Measurements from ENCODE around the gene CARNS1.
"Not testable (repeated sequence)": the region's sequence is repeated elsewhere in the genome, so short reads cannot be mapped to it uniquely, and the experiment has no call there.

Gene CARNS1

GRCh38 chr11:67465530-67465929 lies 50.1 kb downstream of the CARNS1 start:
- not testable (repeated sequence) for DNase-seq (ENCODE audit: low spot score in 2 of 2); H3K9me3 Mint-ChIP-seq; ATAC-seq
- H3K4me1 Mint-ChIP-seq = peaks cover 36% of the 10 kb centered on the region
- H3K27ac Mint-ChIP-seq = peak overlapping the region; percentile 94
- H3K4me3 Mint-ChIP-seq = peak overlapping the region; percentile 84
- peaks cover 10% of the 10 kb centered on the region for H3K36me3 Mint-ChIP-seq

GRCh38 chr11:67466367-67466766 lies 50.9 kb downstream of the CARNS1 start:
- no peaks in the 10 kb centered on the region for H3K9me3 Mint-ChIP-seq
- peak overlapping the region; percentile 91 for H3K4me3 Mint-ChIP-seq
- H3K27ac Mint-ChIP-seq = peak overlapping the region; percentile 91
- ATAC-seq = no peak
- H3K36me3 Mint-ChIP-seq = peaks cover 10% of the 10 kb centered on the region
- H3K4me1 Mint-ChIP-seq = peaks cover 38% of the 10 kb centered on the region
- no peak for DNase-seq (ENCODE audit: low spot score in 2 of 2)

GRCh38 chr11:67466962-67467771 lies 51.7 kb downstream of the CARNS1 start:
- peaks cover 10% of the 10 kb centered on the region for H3K36me3 Mint-ChIP-seq
- no peak for ATAC-seq
- peak overlapping the region; percentile 91 for H3K27ac Mint-ChIP-seq
- peaks cover 41% of the 10 kb centered on the region for H3K4me1 Mint-ChIP-seq
- H3K9me3 Mint-ChIP-seq = no peaks in the 10 kb centered on the region
- DNase-seq (ENCODE audit: low spot score in 2 of 2) = no peak
- peak overlapping the region; percentile 91 for H3K4me3 Mint-ChIP-seq

- Mint-ChIP-seq H3K4me1 (peaks cover 41% of the 10 kb centered on the region), H3K9me3 (no peaks in the 10 kb centered on the region), H3K27ac (peak overlapping the region; percentile 91), H3K4me3 (peak overlapping the region; percentile 91), H3K36me3 (peaks cover 10% of the 10 kb centered on the region)
- ATAC-seq = no peak
- DNase-seq (ENCODE audit: low spot score in 2 of 2) = no peak
Observed at GRCh38 chr11:67468056-67468455, 52.6 kb downstream of the CARNS1 start.

- Mint-ChIP-seq H3K27ac (peak overlapping the region; percentile 91), H3K4me1 (peaks cover 41% of the 10 kb centered on the region), H3K4me3 (peak overlapping the region; percentile 91), H3K36me3 (peaks cover 10% of the 10 kb centered on the region), H3K9me3 (no peaks in the 10 kb centered on the region)
- ATAC-seq = peak; percentile 0
- DNase-seq (ENCODE audit: low spot score in 2 of 2) = no peak
Observed at GRCh38 chr11:67468456-67468758, 52.9 kb downstream of the CARNS1 start.

GRCh38 chr11:67468759-67469507 lies 53.5 kb downstream of the CARNS1 start, which contains the start of gene TMEM134:
TMEM134 (minus strand) TSS chr11:67469251; CDS start chr11:67469192, 59 bp downstream.
- H3K4me1 Mint-ChIP-seq = peaks cover 41% of the 10 kb centered on the region
- ATAC-seq (peak; percentile 88), DNase-seq (ENCODE audit: low spot score in 2 of 2) (peak; percentile 92 to 93)
- peaks cover 10% of the 10 kb centered on the region for H3K36me3 Mint-ChIP-seq
- H3K9me3 Mint-ChIP-seq = no peaks in the 10 kb centered on the region
- H3K4me3 Mint-ChIP-seq = peak within 1 kb of the TSS; percentile 91
- H3K27ac Mint-ChIP-seq = peak within 1 kb of the TSS; percentile 91

GRCh38 chr11:67469508-67469811 lies 54.0 kb downstream of the CARNS1 start:
- Mint-ChIP-seq H3K4me3 (peak overlapping the region; percentile 91), H3K4me1 (peaks cover 41% of the 10 kb centered on the region), H3K36me3 (peaks cover 10% of the 10 kb centered on the region), H3K9me3 (no peaks in the 10 kb centered on the region), H3K27ac (peak overlapping the region; percentile 91)
- ATAC-seq (no peak), DNase-seq (ENCODE audit: low spot score in 2 of 2) (no peak)

GRCh38 chr11:67470337-67471002 lies 55.0 kb downstream of the CARNS1 start:
- H3K4me1 Mint-ChIP-seq = peaks cover 32% of the 10 kb centered on the region
- peak overlapping the region; percentile 91 for H3K4me3 Mint-ChIP-seq
- no peaks in the 10 kb centered on the region for H3K9me3 Mint-ChIP-seq
- ATAC-seq = no peak
- H3K36me3 Mint-ChIP-seq = peaks cover 7% of the 10 kb centered on the region
- DNase-seq (ENCODE audit: low spot score in 2 of 2) = no peak
- no peak overlapping the region for H3K27ac Mint-ChIP-seq

GRCh38 chr11:67472882-67473281 lies 57.4 kb downstream of the CARNS1 start:
- Mint-ChIP-seq H3K27ac (no peak overlapping the region), H3K4me3 (no peak overlapping the region)

More at GRCh38 chr11:67472882-67473281, 57.4 kb downstream of the CARNS1 start:
- H3K36me3 Mint-ChIP-seq = peaks cover 5% of the 10 kb centered on the region
- no peak for ATAC-seq
- DNase-seq (ENCODE audit: low spot score in 2 of 2) = no peak
- H3K4me1 Mint-ChIP-seq = peaks cover 12% of the 10 kb centered on the region
- no peaks in the 10 kb centered on the region for H3K9me3 Mint-ChIP-seq

Measured in stimulated activated effector memory CD8-positive, alpha-beta T cell treated with anti-CD3 and anti-CD28 coated beads, Interleukin-12 subunit alpha, Interleukin-12 subunit beta, amount 100 ng/mL, for 72 hours (primary cell).